RPMI8226 (cell line): Measurements from ENCODE around the gene AGPS.
A peak's percentile ranks its signal among the peaks of the same experiment; 100 is the strongest.
"Not testable (repeated sequence)": the region's sequence is repeated elsewhere in the genome, so short reads cannot be mapped to it uniquely, and the experiment has no call there.

Experiments
- DNase-seq: peaks from one replicate; pipeline ENCODE4 v3.0.0-alpha.2; 2015

The AGPS gene

GRCh38 chr2:177533253-177533652 is 140.7 kb downstream of the AGPS start:
- DNase-seq: no peak

- no peak for DNase-seq
Measured at GRCh38 chr2:177535000-177535399, 142.4 kb downstream of the AGPS start.

- DNase-seq: no peak
Measured at GRCh38 chr2:177535958-177536504, 143.5 kb downstream of the AGPS start.

- no peak for DNase-seq
Measured at GRCh38 chr2:177537213-177537612, 144.6 kb downstream of the AGPS start.

- DNase-seq: no peak
Measured at GRCh38 chr2:177537636-177538035, 145.1 kb downstream of the AGPS start.

GRCh38 chr2:177538323-177538722 is 145.8 kb downstream of the AGPS start:
- no peak for DNase-seq

- no peak for DNase-seq
Measured at GRCh38 chr2:177540283-177540682, 147.7 kb downstream of the AGPS start.

GRCh38 chr2:177541258-177541991 is 148.9 kb downstream of the AGPS start:
- no peak for DNase-seq

- no peak for DNase-seq
Measured at GRCh38 chr2:177542396-177542795, 149.8 kb downstream of the AGPS start.

- DNase-seq: no peak
Measured at GRCh38 chr2:177543007-177543760, 150.6 kb downstream of the AGPS start.

GRCh38 chr2:177545143-177545542 is 152.6 kb downstream of the AGPS start:
- DNase-seq: no peak

GRCh38 chr2:177545981-177546585 is 153.5 kb downstream of the AGPS start:
- no peak for DNase-seq

GRCh38 chr2:177547122-177547521 is 154.5 kb downstream of the AGPS start:
- no peak for DNase-seq

GRCh38 chr2:177547772-177548171 is 155.2 kb downstream of the AGPS start:
- no peak for DNase-seq

GRCh38 chr2:177548636-177549035 is 156.1 kb downstream of the AGPS start:
- no peak for DNase-seq

GRCh38 chr2:177549171-177549570 is 156.6 kb downstream of the AGPS start:
- no peak for DNase-seq

- DNase-seq: no peak
Measured at GRCh38 chr2:177550264-177551200, 158.0 kb downstream of the AGPS start.

GRCh38 chr2:177551360-177551759 is 158.8 kb downstream of the AGPS start:
- not testable (repeated sequence) for DNase-seq

GRCh38 chr2:177551989-177552421 is 159.4 kb downstream of the AGPS start:
- peak; percentile 38 for DNase-seq

- peak; percentile 93 for DNase-seq
Measured at GRCh38 chr2:177552422-177553175, 160.0 kb downstream of the AGPS start.

GRCh38 chr2:177553176-177553884 is 160.8 kb downstream of the AGPS start:
- peak; percentile 5 for DNase-seq
